Measurements from ENCODE around the gene MAP4K3. TPM values are rescaled to one million over a fixed set of nuclear protein-coding genes. Genes with fewer than 3 reads are reported as not detected.
"Not testable (repeated sequence)": the region's sequence is repeated elsewhere in the genome, so short reads cannot be mapped to it uniquely, and the experiment has no call there.

MAP4K3 gene
- total RNA-seq, 3 donors from 2014 or later: 56.2 to 101 (median 69.8) TPM

- DNase-seq (ENCODE audit: low spot score in 2 of 2): no peak
Observed at GRCh38 chr2:39335930-39336329, 101.2 kb downstream of the MAP4K3 start.

GRCh38 chr2:39334978-39335377 lies 102.1 kb downstream of the MAP4K3 start:
- Histone ChIP-seq H3K4me3 (no peak overlapping the region), H3K36me3 (no peaks in the 10 kb centered on the region), H3K27ac (no peak overlapping the region), H3K4me1 (no peaks in the 10 kb centered on the region), H3K9me3 (no peaks in the 10 kb centered on the region), H3K27me3 (no peaks in the 10 kb centered on the region)
- intact Hi-C loops (cut with DNase I; ENCODE audit: low total_unique reads): no loop called here
- TF ChIP-seq CTCF (IDR thresholded peaks at IDR 0.05) (no peak), POLR2A (IDR thresholded peaks at IDR 0.05) (no peak), POLR2AphosphoS5 (IDR thresholded peaks at IDR 0.05) (no peak)
- DNase-seq (ENCODE audit: low spot score in 2 of 2): no peak

More at GRCh38 chr2:39335930-39336329, 101.2 kb downstream of the MAP4K3 start:
- H3K9me3 ChIP-seq: no peaks in the 10 kb centered on the region
- intact Hi-C loops (cut with DNase I; ENCODE audit: low total_unique reads): no loop called here
- H3K27me3 ChIP-seq: no peaks in the 10 kb centered on the region
- no peak overlapping the region for H3K4me3 ChIP-seq
- no peaks in the 10 kb centered on the region for H3K36me3 ChIP-seq
- TF ChIP-seq CTCF (IDR thresholded peaks at IDR 0.05): no peak
- no peak for TF ChIP-seq POLR2A (IDR thresholded peaks at IDR 0.05)
- TF ChIP-seq POLR2AphosphoS5 (IDR thresholded peaks at IDR 0.05): no peak
- H3K27ac ChIP-seq: no peak overlapping the region
- no peaks in the 10 kb centered on the region for H3K4me1 ChIP-seq

- Histone ChIP-seq H3K4me3 (no peak overlapping the region), H3K36me3 (no peaks in the 10 kb centered on the region), H3K27ac (no peak overlapping the region), H3K27me3 (no peaks in the 10 kb centered on the region), H3K4me1 (no peaks in the 10 kb centered on the region), H3K9me3 (no peaks in the 10 kb centered on the region)
- TF ChIP-seq POLR2A (IDR thresholded peaks at IDR 0.05) (no peak), CTCF (IDR thresholded peaks at IDR 0.05) (no peak), POLR2AphosphoS5 (IDR thresholded peaks at IDR 0.05) (no peak)
- intact Hi-C loops (cut with DNase I; ENCODE audit: low total_unique reads): no loop called here
- no peak for DNase-seq (ENCODE audit: low spot score in 2 of 2)
Observed at GRCh38 chr2:39334529-39334928, 102.6 kb downstream of the MAP4K3 start.

- H3K9me3 ChIP-seq: no peaks in the 10 kb centered on the region
- DNase-seq (ENCODE audit: low spot score in 2 of 2): no peak
- no peak overlapping the region for H3K27ac ChIP-seq
- H3K4me1 ChIP-seq: no peaks in the 10 kb centered on the region
- H3K36me3 ChIP-seq: no peaks in the 10 kb centered on the region
- H3K27me3 ChIP-seq: no peaks in the 10 kb centered on the region
- intact Hi-C loops (cut with DNase I; ENCODE audit: low total_unique reads): no loop called here
- TF ChIP-seq POLR2A (IDR thresholded peaks at IDR 0.05) (no peak), CTCF (IDR thresholded peaks at IDR 0.05) (no peak), POLR2AphosphoS5 (IDR thresholded peaks at IDR 0.05) (no peak)
- H3K4me3 ChIP-seq: no peak overlapping the region
Observed at GRCh38 chr2:39326644-39327043, 110.4 kb downstream of the MAP4K3 start.

- H3K36me3 ChIP-seq: no peaks in the 10 kb centered on the region
- H3K9me3 ChIP-seq: no peaks in the 10 kb centered on the region
- no peaks in the 10 kb centered on the region for H3K27me3 ChIP-seq
- H3K27ac ChIP-seq: no peak overlapping the region
- no peaks in the 10 kb centered on the region for H3K4me1 ChIP-seq
- intact Hi-C loops (cut with DNase I; ENCODE audit: low total_unique reads): no loop called here
- no peak for TF ChIP-seq CTCF (IDR thresholded peaks at IDR 0.05)
- TF ChIP-seq POLR2AphosphoS5 (IDR thresholded peaks at IDR 0.05): no peak
- no peak for TF ChIP-seq POLR2A (IDR thresholded peaks at IDR 0.05)
- H3K4me3 ChIP-seq: no peak overlapping the region
- no peak for DNase-seq (ENCODE audit: low spot score in 2 of 2)
Observed at GRCh38 chr2:39325966-39326365, 111.1 kb downstream of the MAP4K3 start.

GRCh38 chr2:39321056-39322035 lies 115.7 kb downstream of the MAP4K3 start:
- H3K27me3 ChIP-seq; H3K36me3 ChIP-seq; DNase-seq (ENCODE audit: low spot score in 2 of 2); H3K27ac ChIP-seq; H3K4me3 ChIP-seq; H3K4me1 ChIP-seq; H3K9me3 ChIP-seq; intact Hi-C loops (cut with DNase I; ENCODE audit: low total_unique reads): not testable (repeated sequence)

Data from breast epithelium (tissue), 4 donors.